Omental fat pad (tissue), 4 donors: ENCODE data around the gene DTWD1. TPM values are rescaled to one million over a fixed set of nuclear protein-coding genes. Genes with fewer than 3 reads are reported as not detected.
"Not testable (repeated sequence)": the region's sequence is repeated elsewhere in the genome, so short reads cannot be mapped to it uniquely, and the experiment has no call there.

ENCODE experiments used
- ATAC-seq: fragments of 150-250 bp; one replicate; pipeline ENCODE4 v1.9.1; 2016; ENCODE audit warnings: mild to moderate bottlenecking, moderate library complexity; ENCODE audit not compliant: low FRiP score
- DNase-seq: peaks from one replicate; pipeline ENCODE4 v3.0.0-alpha.2; 2019; ENCODE audit warnings: low spot score
- CTCF ChIP-seq, 3 donors: fragments of 450-650 bp; IDR thresholded peaks; one replicate each; pipeline ENCODE4 v1.5.1; 2016 to 2017; ENCODE audit warnings: antibody characterized with exemption in 3 of 3, mild to moderate bottlenecking in 3 of 3, moderate library complexity in 2 of 3
- total RNA-seq, 4 donors: library from RNA; depleted of rRNA; stranded (reverse); fragments of >200 nt; gene quantifications; one replicate each; pipeline ENCODE4 v1.1.0, GENCODE V29; 2016

DTWD1 gene
- total RNA-seq, 4 donors from 2014 or later, result 10.6 to 34.8 (median 17.7) TPM

GRCh38 chr15:49688135-49688790 is 67.4 kb downstream of the DTWD1 start:
- ATAC-seq, result no peak
- TF ChIP-seq CTCF (IDR thresholded peaks at IDR 0.05), result no peak

GRCh38 chr15:49692514-49693090 is 71.8 kb downstream of the DTWD1 start:
- ATAC-seq (no peak), DNase-seq (no peak)
- no peak for TF ChIP-seq CTCF (IDR thresholded peaks at IDR 0.05)

More at GRCh38 chr15:49688135-49688790, 67.4 kb downstream of the DTWD1 start:
- DNase-seq, result no peak

- DNase-seq (no peak), ATAC-seq (no peak)
- no peak for TF ChIP-seq CTCF (IDR thresholded peaks at IDR 0.05)
Observed at GRCh38 chr15:49693498-49693897, 72.7 kb downstream of the DTWD1 start.

- DNase-seq (no peak), ATAC-seq (no peak)
- TF ChIP-seq CTCF (IDR thresholded peaks at IDR 0.05), result no peak
Observed at GRCh38 chr15:49696433-49696832, 75.6 kb downstream of the DTWD1 start.

- no peak for ATAC-seq
- no peak for TF ChIP-seq CTCF (IDR thresholded peaks at IDR 0.05)
- DNase-seq, result no peak
Observed at GRCh38 chr15:49697121-49697520, 76.3 kb downstream of the DTWD1 start.

- not testable (repeated sequence) for ATAC-seq
Observed at GRCh38 chr15:49702982-49703381, 82.1 kb downstream of the DTWD1 start.

More at GRCh38 chr15:49702982-49703381, 82.1 kb downstream of the DTWD1 start:
- DNase-seq, result not testable (repeated sequence)

Other genes with a start within 250 kb of the DTWD1 start
- 100 to 1,000 TPM in 2 of 4 donors, 10 to 100 TPM in 2; 77.1 to 127 (median 102) TPM for gene FGF7, start 197.8 kb upstream of the DTWD1 start, total RNA-seq
- 1 to 10 TPM in 1 of 4 donors, under 1 TPM in 1, not detected in 2; 0.75 to 3.7 TPM for gene FAM227B, start 230 bp upstream of the DTWD1 start, total RNA-seq